ENCODE data around the gene MILR1. TPM values are rescaled to one million over a fixed set of nuclear protein-coding genes. Genes with fewer than 3 reads are reported as not detected.
"Not testable (repeated sequence)": the region's sequence is repeated elsewhere in the genome, so short reads cannot be mapped to it uniquely, and the experiment has no call there.

Gene MILR1
- total RNA-seq = 0.33 TPM

- no peak for DNase-seq (ENCODE audit: low spot score)
Measured at GRCh38 chr17:64448665-64449512, at the start of gene MILR1. Gene MILR1, plus strand, starts transcription at chr17:64449115. Its CDS starts 54 bp downstream, at chr17:64449169.

GRCh38 chr17:64399767-64400156 is 49.2 kb upstream of the MILR1 start:
- DNase-seq (ENCODE audit: low spot score) (no peak), ATAC-seq (no peak)

More at GRCh38 chr17:64448665-64449512, at the start of gene MILR1:
- peak; percentile 54 for ATAC-seq

GRCh38 chr17:64400642-64401041 is 48.3 kb upstream of the MILR1 start:
- no peak for ATAC-seq
- DNase-seq (ENCODE audit: low spot score) = no peak

- no peak for ATAC-seq
- no peak for DNase-seq (ENCODE audit: low spot score)
Measured at GRCh38 chr17:64401244-64401860, 47.6 kb upstream of the MILR1 start.

GRCh38 chr17:64401941-64402340 is 47.0 kb upstream of the MILR1 start:
- ATAC-seq (no peak), DNase-seq (ENCODE audit: low spot score) (no peak)

- no peak for DNase-seq (ENCODE audit: low spot score)
- no peak for ATAC-seq
Measured at GRCh38 chr17:64402469-64402868, 46.4 kb upstream of the MILR1 start.

- DNase-seq (ENCODE audit: low spot score) (no peak), ATAC-seq (no peak)
Measured at GRCh38 chr17:64403881-64404460, 44.9 kb upstream of the MILR1 start.

- ATAC-seq = no peak
Measured at GRCh38 chr17:64406321-64407200, 42.4 kb upstream of the MILR1 start.

GRCh38 chr17:64410750-64411490 is 38.0 kb upstream of the MILR1 start:
- ATAC-seq (no peak), DNase-seq (ENCODE audit: low spot score) (peak; percentile 34)

More at GRCh38 chr17:64406321-64407200, 42.4 kb upstream of the MILR1 start:
- no peak for DNase-seq (ENCODE audit: low spot score)

- ATAC-seq = peak; percentile 66
- peak; percentile 50 for DNase-seq (ENCODE audit: low spot score)
Measured at GRCh38 chr17:64411999-64412771, 36.7 kb upstream of the MILR1 start.

GRCh38 chr17:64412944-64413381 is 36.0 kb upstream of the MILR1 start:
- no peak for ATAC-seq
- no peak for DNase-seq (ENCODE audit: low spot score)

GRCh38 chr17:64413513-64413912 is 35.4 kb upstream of the MILR1 start:
- no peak for ATAC-seq
- DNase-seq (ENCODE audit: low spot score) = peak; percentile 38

GRCh38 chr17:64418506-64419339 is 30.2 kb upstream of the MILR1 start:
- DNase-seq (ENCODE audit: low spot score) (no peak), ATAC-seq (peak; percentile 79)

- DNase-seq (ENCODE audit: low spot score) (no peak), ATAC-seq (peak; percentile 95)
Measured at GRCh38 chr17:64420143-64420670, 28.7 kb upstream of the MILR1 start.

GRCh38 chr17:64422121-64422520 is 26.8 kb upstream of the MILR1 start:
- not testable (repeated sequence) for DNase-seq (ENCODE audit: low spot score); ATAC-seq

GRCh38 chr17:64423881-64424280 is 25.0 kb upstream of the MILR1 start:
- ATAC-seq (no peak), DNase-seq (ENCODE audit: low spot score) (no peak)

GRCh38 chr17:64424324-64424849 is 24.5 kb upstream of the MILR1 start:
- ATAC-seq = no peak
- DNase-seq (ENCODE audit: low spot score) = no peak

- no peak for ATAC-seq
- no peak for DNase-seq (ENCODE audit: low spot score)
Measured at GRCh38 chr17:64425191-64425590, 23.7 kb upstream of the MILR1 start.
